Body of pancreas (tissue), 4 donors: ENCODE data around the gene MAEA.

Experiments used
- POLR2A ChIP-seq, 3 donors: fragments of 450-650 bp; IDR thresholded peaks; one replicate each; pipeline ENCODE4 v1.6.1; 2016; ENCODE audit warnings: antibody characterized with exemption in 3 of 3, mild to moderate bottlenecking in 2 of 3
- TF ChIP-seq, protein P1 (sequence below), 7 experiments: fragments of 450-650 bp in 4 of 7; fragments of 200-600 bp in 3 of 7; sonication (generic) in 3 of 7; IDR thresholded peaks; one replicate each; pipeline ENCODE4 v1.5.1; 2016 to 2019; ENCODE audit warnings: antibody characterized with exemption in 7 of 7

DNA sequence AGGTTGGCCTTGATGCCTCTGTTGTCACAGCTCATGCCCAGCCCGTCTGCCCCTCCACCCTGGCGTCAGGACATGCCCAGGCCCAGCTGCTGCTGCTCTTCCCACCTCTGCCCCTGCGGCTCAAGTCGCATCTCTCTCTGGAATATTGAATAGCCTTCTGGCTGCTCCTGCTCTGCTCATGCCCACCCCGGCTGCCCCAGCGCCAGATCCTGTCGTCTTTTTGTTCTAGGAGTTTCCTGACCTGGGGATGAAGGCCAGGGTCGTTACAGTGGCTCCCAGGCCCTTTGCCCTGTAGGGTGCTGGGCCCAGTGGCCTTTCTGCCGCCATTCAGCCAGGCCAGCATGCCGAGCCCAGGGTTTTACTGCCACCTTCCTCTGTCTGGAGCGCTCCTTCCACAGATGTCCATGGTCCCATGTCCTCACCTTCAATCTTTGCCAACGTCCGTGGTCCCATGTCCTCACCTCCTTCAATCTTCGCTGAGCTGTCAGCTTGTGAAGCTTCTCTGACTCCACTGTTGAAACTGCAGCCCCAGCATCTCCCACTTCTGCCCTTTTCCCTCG, 9.7 kb downstream of the MAEA start:
- TF ChIP-seq, protein P1, sequence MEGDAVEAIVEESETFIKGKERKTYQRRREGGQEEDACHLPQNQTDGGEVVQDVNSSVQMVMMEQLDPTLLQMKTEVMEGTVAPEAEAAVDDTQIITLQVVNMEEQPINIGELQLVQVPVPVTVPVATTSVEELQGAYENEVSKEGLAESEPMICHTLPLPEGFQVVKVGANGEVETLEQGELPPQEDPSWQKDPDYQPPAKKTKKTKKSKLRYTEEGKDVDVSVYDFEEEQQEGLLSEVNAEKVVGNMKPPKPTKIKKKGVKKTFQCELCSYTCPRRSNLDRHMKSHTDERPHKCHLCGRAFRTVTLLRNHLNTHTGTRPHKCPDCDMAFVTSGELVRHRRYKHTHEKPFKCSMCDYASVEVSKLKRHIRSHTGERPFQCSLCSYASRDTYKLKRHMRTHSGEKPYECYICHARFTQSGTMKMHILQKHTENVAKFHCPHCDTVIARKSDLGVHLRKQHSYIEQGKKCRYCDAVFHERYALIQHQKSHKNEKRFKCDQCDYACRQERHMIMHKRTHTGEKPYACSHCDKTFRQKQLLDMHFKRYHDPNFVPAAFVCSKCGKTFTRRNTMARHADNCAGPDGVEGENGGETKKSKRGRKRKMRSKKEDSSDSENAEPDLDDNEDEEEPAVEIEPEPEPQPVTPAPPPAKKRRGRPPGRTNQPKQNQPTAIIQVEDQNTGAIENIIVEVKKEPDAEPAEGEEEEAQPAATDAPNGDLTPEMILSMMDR (IDR thresholded peaks at IDR 0.05), result no peak
- TF ChIP-seq POLR2A (IDR thresholded peaks at IDR 0.05), result no peak
